WTC11 (cell line): ENCODE measurements around the gene COLQ. TPM values are rescaled to one million over a fixed set of nuclear protein-coding genes. Genes with fewer than 3 reads are reported as not detected.

Source experiments
- ATAC-seq: fragments of 200-7000 bp; cut with Tn5 transposase; 2 replicates; pipeline ENCODE4 v1.10.0; 2021; ENCODE audit warnings: mild to moderate bottlenecking, moderate library complexity
- CTCF ChIA-PET: fragments of 300-600 bp; sonication (Branson Sonifier 250); formaldehyde crosslinking; loops from one replicate; lab custom pipeline; 2021; ENCODE audit warnings: antibody characterized with exemption; lab: Charles Lee
- POLR2A ChIA-PET: fragments of 350-600 bp; sonication (Branson Sonifier 250); formaldehyde crosslinking; loops from one replicate; lab custom pipeline; 2021; ENCODE audit warnings: antibody characterized with exemption; lab: Charles Lee
- DNase-seq: peaks from one replicate; pipeline ENCODE4 v3.0.0; 2021; ENCODE audit warnings: low spot score
- H3K27ac Mint-ChIP-seq: 2 replicates; pipeline ENCODE4 v1.8.0; 2021; ENCODE audit warnings: mixed read lengths
- H3K27me3 Mint-ChIP-seq: 2 replicates; pipeline ENCODE4 v1.8.0; 2021; ENCODE audit warnings: low read depth, mild to moderate bottlenecking, moderate library complexity, mixed read lengths
- H3K36me3 Mint-ChIP-seq: 2 replicates; pipeline ENCODE4 v1.8.0; 2021; ENCODE audit warnings: mixed read lengths
- H3K4me1 Mint-ChIP-seq: 2 replicates; pipeline ENCODE4 v1.8.0; 2022; ENCODE audit warnings: mixed read lengths
- H3K4me3 Mint-ChIP-seq: 2 replicates; pipeline ENCODE4 v1.8.0; 2021; ENCODE audit warnings: mild to moderate bottlenecking, moderate library complexity, mixed read lengths
- H3K9me3 Mint-ChIP-seq: 2 replicates; pipeline ENCODE4 v1.8.0; 2021; ENCODE audit warnings: mixed read lengths
- CREB1 ChIP-seq: sonication (generic); formaldehyde crosslinking; IDR thresholded peaks from 2 replicates; pipeline ENCODE4 v1.8.0; 2023; ENCODE audit warnings: mild to moderate bottlenecking, missing genetic modification reagents
- CTCF ChIP-seq: fragments of 200-600 bp; IDR thresholded peaks from 2 replicates; pipeline ENCODE4 v1.8.0; 2022; ENCODE audit warnings: antibody characterized with exemption
- ELF4 ChIP-seq: sonication (generic); formaldehyde crosslinking; IDR thresholded peaks from 2 replicates; pipeline ENCODE4 v1.8.1; 2022; ENCODE audit warnings: low read depth, mild to moderate bottlenecking, moderate library complexity, missing genetic modification reagents
- FOXJ3 ChIP-seq: sonication (generic); formaldehyde crosslinking; IDR thresholded peaks from 2 replicates; pipeline ENCODE4 v1.9.0; 2021; ENCODE audit warnings: missing genetic modification reagents, mild to moderate bottlenecking, borderline replicate concordance
- GABPB1 ChIP-seq: sonication (generic); formaldehyde crosslinking; IDR thresholded peaks from 2 replicates; pipeline ENCODE4 v1.8.1; 2023; ENCODE audit warnings: mild to moderate bottlenecking, missing genetic modification reagents
- JAZF1 ChIP-seq: fragments of 250-450 bp; sonication (Bioruptor Pico); IDR thresholded peaks from 2 replicates; pipeline ENCODE4 v1.9.0; 2021; ENCODE audit warnings: moderate library complexity, mild to moderate bottlenecking, inconsistent platforms
- MYBL2 ChIP-seq: sonication (generic); formaldehyde crosslinking; IDR thresholded peaks from 2 replicates; pipeline ENCODE4 v1.8.1; 2023; ENCODE audit warnings: mild to moderate bottlenecking, moderate library complexity, missing genetic modification reagents
- NFATC4 ChIP-seq: fragments of 250-450 bp; sonication (Bioruptor Pico); IDR thresholded peaks from 2 replicates; pipeline ENCODE4 v1.9.0; 2021; ENCODE audit warnings: mild to moderate bottlenecking
- NFE2L1 ChIP-seq: sonication (generic); formaldehyde crosslinking; IDR thresholded peaks from 2 replicates; pipeline ENCODE4 v1.8.1; 2023; ENCODE audit warnings: missing genetic modification reagents
- NFYB ChIP-seq: sonication (generic); formaldehyde crosslinking; conservative IDR thresholded peaks from 2 replicates; pipeline ENCODE4 v1.8.0; 2022; ENCODE audit warnings: low read depth, missing genetic modification reagents
- PREB ChIP-seq: sonication (generic); formaldehyde crosslinking; IDR thresholded peaks from 2 replicates; pipeline ENCODE4 v1.8.1; 2022; ENCODE audit warnings: mild to moderate bottlenecking, missing genetic modification reagents, moderate library complexity, borderline replicate concordance
- RELA ChIP-seq: sonication (generic); formaldehyde crosslinking; IDR thresholded peaks from 2 replicates; pipeline ENCODE4 v1.8.1; 2022; ENCODE audit warnings: missing genetic modification reagents, mild to moderate bottlenecking, borderline replicate concordance
- RORB ChIP-seq: fragments of 250-450 bp; sonication (Bioruptor Pico); IDR thresholded peaks from 2 replicates; pipeline ENCODE4 v1.9.0; 2021; ENCODE audit warnings: mild to moderate bottlenecking
- SMAD4 ChIP-seq: sonication (generic); formaldehyde crosslinking; IDR thresholded peaks from 2 replicates; pipeline ENCODE4 v1.8.0; 2022; ENCODE audit warnings: mild to moderate bottlenecking, missing genetic modification reagents
- STAT6 ChIP-seq: sonication (generic); formaldehyde crosslinking; conservative IDR thresholded peaks from 2 replicates; pipeline ENCODE4 v1.8.1; 2023; ENCODE audit warnings: mild to moderate bottlenecking, low read depth, missing genetic modification reagents, moderate library complexity
- TEAD1 ChIP-seq: sonication (generic); formaldehyde crosslinking; IDR thresholded peaks from 2 replicates; pipeline ENCODE4 v1.8.0; 2022; ENCODE audit warnings: mild to moderate bottlenecking, missing genetic modification reagents
- ZNF219 ChIP-seq: sonication (generic); formaldehyde crosslinking; IDR thresholded peaks from 2 replicates; pipeline ENCODE4 v1.8.0; 2023; ENCODE audit warnings: missing genetic modification reagents, mild to moderate bottlenecking, borderline replicate concordance
- ZNF317 ChIP-seq: sonication (generic); formaldehyde crosslinking; IDR thresholded peaks from 2 replicates; pipeline ENCODE4 v1.8.1; 2023; ENCODE audit warnings: low read depth, mild to moderate bottlenecking, moderate library complexity, missing genetic modification reagents, borderline replicate concordance
- ZNF416 ChIP-seq: fragments of 250-450 bp; sonication (Bioruptor Pico); IDR thresholded peaks from 2 replicates; pipeline ENCODE4 v1.9.0; 2021; ENCODE audit warnings: mild to moderate bottlenecking, inconsistent platforms
- ZNF671 ChIP-seq: fragments of 250-450 bp; sonication (Bioruptor Pico); IDR thresholded peaks from 2 replicates; pipeline ENCODE4 v1.8.0; 2021; ENCODE audit warnings: mild to moderate bottlenecking
- total RNA-seq: library from RNA; stranded (reverse); gene quantifications from 3 replicates; pipeline ENCODE4 v1.2.3, GENCODE V29; 2021

Gene COLQ
- total RNA-seq, 1 experiment from 2014 or later = 2.2 TPM

DNA sequence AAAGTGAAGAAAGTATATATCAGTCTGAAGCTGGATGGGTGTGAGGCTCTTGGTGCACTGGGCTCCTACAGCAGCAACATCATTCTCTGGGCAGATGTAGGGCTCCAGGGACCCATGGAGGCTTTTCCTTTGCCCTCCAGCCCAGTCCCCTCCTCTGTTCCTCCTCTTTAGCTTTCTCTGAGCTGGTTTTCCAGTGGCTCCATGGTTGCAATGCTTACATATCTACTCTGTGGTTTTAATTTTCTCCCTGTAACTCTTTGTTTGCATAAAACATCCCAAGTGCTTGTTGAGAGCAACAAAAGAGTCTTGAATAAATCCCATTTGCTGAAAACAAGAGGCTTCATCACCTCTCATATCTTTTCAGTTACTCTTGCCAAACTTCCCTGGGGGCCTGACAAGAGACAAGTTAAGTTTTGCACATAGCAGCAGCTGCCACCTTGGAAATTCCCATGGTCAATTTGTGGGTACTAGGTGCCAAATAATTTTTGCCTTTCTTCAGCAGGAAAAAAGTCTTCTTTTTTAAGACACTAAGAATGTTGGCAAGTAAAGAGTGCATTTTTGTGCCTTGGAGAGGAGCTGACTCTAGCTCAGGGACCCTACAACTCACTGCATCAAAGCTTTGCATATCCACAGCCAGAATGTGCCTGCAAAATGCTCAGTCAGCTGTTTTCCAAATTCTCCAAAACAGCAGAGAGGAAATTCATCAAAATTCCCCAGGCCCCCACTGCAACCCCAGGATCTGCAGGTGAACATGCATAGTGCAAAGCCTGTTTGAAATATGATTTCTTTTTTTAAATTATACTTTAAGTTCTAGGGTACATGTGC is 41.9 kb downstream of the COLQ start:
- Mint-ChIP-seq H3K36me3 (no peaks in the 10 kb centered on the region), H3K27ac (no peak overlapping the region), H3K4me3 (no peak overlapping the region), H3K4me1 (no peaks in the 10 kb centered on the region), H3K9me3 (peaks cover 17% of the 10 kb centered on the region; the same call in 1 of the 2 replicates), H3K27me3 (peaks cover 30% of the 10 kb centered on the region)
- DNase-seq (no peak), ATAC-seq (no peak)
- TF ChIP-seq ZNF219 (CRISPR knock-in tag) = no peak
- no peak for TF ChIP-seq NFATC4
- no peak for TF ChIP-seq ZNF671 (CRISPR knock-in tag)
- TF ChIP-seq FOXJ3 (CRISPR knock-in tag) = no peak
- ChIA-PET POLR2A (no interaction called here), CTCF (no interaction called here)

- ChIA-PET CTCF (no interaction called here), POLR2A (no interaction called here)
- ATAC-seq (no peak), DNase-seq (no peak)
- Mint-ChIP-seq H3K36me3 (no peaks in the 10 kb centered on the region), H3K27ac (no peak overlapping the region), H3K27me3 (peaks cover 20% of the 10 kb centered on the region), H3K9me3 (0 out of 2 replicates have a peak, but pooled peaks cover 13% of the 10 kb centered on the region), H3K4me1 (peaks cover 3% of the 10 kb centered on the region), H3K4me3 (no peak overlapping the region)
- TF ChIP-seq STAT6 (CRISPR knock-in tag) (no peak), CREB1 (no peak), ELF4 (CRISPR knock-in tag) (no peak), FOXJ3 (CRISPR knock-in tag) (no peak)
Measured at GRCh38 chr3:15478640-15478979, 42.9 kb downstream of the COLQ start.

DNA sequence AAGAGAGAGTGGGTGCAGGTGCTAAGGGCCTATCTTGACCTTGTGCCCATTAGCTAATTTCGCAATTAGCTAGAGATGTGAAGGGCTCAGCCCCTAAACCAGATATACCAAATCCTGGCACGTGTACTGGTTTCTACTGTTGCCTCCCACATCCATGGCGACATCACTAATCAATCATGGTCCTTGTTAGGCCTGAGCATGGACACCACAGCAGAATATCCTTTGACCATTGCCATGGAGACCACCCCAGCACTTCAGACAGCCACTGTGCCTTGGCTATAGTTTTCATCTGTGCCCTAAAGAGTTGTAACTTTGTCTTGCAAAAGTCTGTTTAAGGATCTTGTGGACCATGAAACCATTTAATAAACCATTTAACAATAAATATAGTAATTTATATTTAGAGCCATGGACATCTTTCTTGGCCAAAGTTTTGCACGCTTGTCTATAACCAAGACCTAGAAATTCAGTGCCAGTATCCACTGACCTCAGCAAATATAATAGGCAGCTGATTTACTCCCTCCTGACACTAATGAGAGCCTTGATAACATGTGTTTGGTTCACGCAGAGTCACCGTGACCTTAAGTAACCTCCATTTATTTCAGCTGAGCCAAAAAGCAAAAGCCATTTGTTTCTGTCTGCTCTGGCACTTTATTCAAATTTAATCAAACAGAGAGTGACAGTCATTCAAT is 43.4 kb downstream of the COLQ start:
- ATAC-seq (no peak), DNase-seq (no peak)
- no peak for TF ChIP-seq RORB (CRISPR knock-in tag)
- no peak for TF ChIP-seq NFATC4
- TF ChIP-seq PREB (CRISPR knock-in tag) = no peak
- no peak for TF ChIP-seq RELA
- no peak for TF ChIP-seq JAZF1
- no peak for TF ChIP-seq ZNF317 (CRISPR knock-in tag)
- no peak for TF ChIP-seq GABPB1 (CRISPR knock-in tag)
- no peak for TF ChIP-seq ZNF416 (CRISPR knock-in tag)
- TF ChIP-seq SMAD4 (CRISPR knock-in tag) = no peak
- no peak for TF ChIP-seq NFYB (CRISPR knock-in tag)
- no peak for TF ChIP-seq MYBL2 (CRISPR knock-in tag)
- no peak for TF ChIP-seq NFE2L1
- TF ChIP-seq CTCF = no peak
- no peak for TF ChIP-seq TEAD1 (CRISPR knock-in tag)
- Mint-ChIP-seq H3K4me3 (no peak overlapping the region), H3K27ac (no peak overlapping the region), H3K4me1 (peaks cover 5% of the 10 kb centered on the region), H3K9me3 (0 out of 2 replicates have a peak, but pooled peaks cover 13% of the 10 kb centered on the region), H3K27me3 (peaks cover 14% of the 10 kb centered on the region), H3K36me3 (no peaks in the 10 kb centered on the region)
- ChIA-PET CTCF (no interaction called here), POLR2A (no interaction called here)
